ENCODE measurements around the gene MPP1.

Gene MPP1

DNA sequence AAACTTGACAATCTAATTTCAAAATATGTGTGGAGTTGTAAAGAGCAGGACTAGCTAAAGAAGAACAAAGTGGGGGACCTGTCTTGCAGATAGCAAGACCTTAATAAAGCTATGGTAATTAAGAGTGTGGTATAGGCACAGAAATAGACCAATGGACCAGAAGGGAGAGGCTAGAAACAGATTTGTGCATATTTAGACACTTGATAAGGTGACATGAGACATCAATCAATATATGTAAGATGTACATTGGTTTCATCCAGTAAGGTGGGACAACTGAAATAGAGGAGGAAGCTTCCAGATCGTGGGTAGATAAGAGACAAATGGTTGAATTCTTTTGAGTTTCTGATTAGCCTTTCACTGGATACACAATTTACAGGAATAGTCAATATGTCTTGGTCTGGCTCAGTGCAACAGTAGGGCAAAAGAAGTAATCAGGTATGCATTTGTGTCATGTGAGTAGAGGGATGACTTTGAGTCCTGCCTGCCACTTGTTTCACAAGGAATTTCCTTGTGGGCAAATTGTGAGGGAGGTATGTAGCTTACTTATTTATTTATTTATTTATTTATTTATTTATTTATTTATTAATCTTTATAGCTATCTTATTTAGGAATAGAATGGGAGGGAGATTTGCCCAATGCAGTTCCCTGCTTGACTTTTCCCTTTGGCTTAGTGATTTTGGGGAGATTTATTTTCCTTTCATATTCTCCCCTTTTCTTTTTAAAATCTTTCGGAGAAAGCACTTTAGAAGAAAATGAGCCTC is 7.2 kb upstream of the MPP1 start:
- DNase-seq = no peak

DNA sequence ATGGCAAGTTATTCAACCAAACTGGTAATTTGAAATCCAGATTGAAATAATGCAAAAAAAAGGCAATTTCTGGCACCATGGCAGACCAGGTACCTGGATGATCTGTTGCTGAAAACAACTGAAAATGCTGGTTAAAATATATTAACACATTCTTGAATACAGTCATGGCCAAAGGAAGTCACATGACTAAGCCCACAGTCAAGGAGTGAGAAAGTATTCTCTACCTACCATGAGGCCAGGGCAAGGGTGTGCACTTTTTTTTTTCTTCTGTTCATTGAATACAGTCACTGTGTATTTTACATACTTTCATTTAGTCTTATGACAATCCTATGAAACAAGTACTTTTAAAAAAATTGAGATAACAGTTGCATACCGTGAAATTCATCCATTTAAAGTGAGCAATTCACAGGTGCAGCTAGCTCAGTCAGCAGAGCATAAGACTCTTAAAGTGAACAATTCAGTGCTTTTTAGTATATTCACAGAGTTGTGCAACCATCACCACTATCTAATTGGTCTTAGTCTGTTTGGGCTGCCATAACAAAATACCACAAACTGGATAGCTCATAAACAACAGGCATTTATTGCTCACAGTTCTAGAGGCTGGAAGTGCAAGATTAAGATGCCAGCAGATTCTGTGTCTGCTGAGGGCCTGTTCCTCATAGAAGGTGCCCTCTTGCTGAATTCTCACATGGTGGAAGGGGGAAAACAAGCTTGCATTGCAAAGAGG is 4.8 kb upstream of the MPP1 start:
- no peak for DNase-seq

DNA sequence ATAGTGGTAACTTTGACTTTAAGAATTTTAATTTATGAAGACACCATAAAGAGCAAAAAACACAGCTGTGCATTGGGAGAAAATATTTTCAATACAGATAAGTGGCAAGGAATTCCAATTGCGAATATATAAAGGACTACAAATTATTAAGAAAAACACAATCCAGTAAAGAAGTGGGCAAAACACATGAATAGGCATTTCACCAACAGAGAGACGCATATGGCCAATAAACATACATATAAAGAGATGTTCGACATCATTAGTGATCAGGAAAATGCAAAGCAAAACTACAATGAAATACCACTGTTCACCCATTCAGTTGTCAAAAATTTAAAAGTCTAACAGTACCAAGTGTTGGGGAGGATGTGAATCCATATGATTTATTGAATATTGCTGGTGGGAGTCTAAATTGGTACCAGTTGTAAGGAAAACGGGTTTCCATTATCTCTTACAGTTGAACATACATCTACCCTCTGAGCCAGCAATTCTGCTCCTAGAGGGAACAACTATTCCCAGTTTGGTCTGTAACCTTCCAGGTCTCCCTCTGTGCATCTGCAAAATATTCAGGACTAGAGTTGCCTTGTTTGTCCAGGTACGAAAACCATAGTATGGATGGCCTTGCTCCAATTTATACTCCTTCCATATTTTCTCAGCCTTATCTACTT is 1.7 kb upstream of the MPP1 start:
- no peak for DNase-seq

DNA sequence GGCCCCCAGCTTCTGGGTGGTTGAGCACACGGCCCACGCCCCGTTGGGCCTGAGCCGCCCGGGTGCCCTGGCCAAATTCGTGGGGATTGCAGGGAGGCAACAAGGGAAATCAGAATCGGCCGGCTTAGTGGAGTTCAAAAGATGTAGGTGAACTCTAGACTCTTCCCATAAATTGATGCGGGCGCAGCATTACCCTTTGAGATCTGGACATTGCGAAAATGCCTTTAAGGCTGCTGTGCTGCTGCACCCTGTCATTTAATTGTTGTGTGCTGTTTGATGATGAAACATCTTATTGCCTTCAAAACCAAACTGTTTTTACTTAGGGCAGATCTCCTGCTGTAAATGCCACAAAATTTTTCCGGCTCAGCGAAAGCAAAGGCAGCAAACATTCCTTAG is 409 bp upstream of the MPP1 start:
- DNase-seq = no peak

DNA sequence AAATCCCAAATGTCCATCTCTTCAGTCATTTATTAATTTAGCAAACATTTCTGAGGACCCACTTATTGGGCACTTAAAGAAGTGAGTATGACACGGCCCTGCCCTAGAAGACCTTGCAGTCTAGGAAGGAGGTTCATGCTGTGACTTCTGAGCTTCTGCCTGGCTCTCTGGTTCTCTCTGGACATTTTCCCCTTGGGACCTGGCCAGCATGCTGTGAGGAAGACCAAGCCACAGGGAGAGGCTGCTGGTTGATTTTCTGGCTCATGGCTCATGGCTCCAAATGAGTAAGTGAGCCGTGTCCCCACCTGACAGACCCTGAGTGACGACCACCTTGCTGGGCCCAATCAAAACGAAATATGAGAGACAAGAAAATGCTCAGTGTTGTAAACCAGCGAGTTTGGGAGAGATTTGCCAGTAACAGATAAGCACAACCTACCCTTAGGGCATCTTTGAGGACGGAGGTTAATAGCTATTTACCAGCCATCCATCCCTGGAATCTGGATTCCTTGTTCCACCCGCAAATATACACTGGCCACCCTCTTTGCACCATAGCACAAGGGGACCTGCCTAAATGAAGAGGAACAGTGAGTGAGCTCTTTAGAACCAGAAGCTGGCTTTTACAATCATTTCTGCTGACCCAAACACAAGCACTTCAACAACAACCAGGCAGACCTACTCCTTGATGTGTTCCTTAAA is 876 bp downstream of the MPP1 start:
- no peak for DNase-seq

DNA sequence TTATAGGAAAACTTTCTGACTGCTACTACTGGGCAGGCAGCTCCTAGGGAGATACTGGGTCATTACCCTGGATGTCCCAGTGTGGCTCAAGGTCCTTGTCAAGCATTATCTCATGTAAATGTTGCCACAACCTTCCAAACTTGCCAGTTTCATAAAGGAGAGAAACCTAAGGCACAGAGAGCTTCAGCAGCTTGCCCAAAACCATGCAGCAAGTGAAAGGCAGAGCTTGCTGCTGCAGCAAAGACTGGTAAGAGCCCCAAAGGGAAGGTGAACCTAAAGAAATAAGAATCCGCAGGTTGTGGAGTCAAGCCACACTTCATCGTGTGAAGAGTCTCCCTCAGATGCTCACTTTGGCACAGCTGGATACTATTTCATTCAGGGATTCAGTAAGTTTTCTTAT is 2.3 kb downstream of the MPP1 start:
- no peak for DNase-seq

DNA sequence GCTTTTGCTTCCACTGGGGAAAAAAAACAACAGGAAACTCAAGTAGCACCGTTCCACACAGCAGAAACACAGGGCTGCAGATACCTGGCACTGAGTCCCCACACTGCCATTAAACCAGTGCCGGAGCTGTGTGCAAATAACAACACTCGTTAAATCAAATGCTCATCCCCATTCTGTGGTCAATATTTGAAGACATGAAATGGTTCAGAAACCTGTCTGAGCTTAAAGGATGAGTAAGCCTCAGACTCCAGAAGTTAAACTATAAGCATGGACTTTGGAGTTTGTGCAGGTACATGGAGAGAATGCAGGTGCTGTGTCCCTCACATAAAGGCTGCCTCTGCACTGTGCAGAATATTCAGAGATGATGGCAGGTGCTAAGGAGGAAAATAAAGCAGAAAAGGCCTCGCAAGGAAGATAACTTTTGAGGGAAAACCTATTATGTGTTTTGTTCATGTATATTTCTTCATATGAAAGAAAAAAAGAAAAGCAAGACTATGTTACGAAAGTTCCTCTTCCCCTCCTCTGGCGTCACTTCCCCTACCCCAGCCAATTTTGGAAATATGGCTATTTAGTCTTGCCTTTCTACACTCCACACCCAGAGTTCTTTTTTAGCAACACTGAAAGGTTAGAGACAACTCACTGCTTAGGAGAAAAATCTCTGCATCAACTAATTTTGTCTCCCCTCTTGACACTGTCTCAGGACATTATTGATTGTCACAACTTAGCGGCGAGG is 4.6 kb downstream of the MPP1 start:
- DNase-seq = no peak

DNA sequence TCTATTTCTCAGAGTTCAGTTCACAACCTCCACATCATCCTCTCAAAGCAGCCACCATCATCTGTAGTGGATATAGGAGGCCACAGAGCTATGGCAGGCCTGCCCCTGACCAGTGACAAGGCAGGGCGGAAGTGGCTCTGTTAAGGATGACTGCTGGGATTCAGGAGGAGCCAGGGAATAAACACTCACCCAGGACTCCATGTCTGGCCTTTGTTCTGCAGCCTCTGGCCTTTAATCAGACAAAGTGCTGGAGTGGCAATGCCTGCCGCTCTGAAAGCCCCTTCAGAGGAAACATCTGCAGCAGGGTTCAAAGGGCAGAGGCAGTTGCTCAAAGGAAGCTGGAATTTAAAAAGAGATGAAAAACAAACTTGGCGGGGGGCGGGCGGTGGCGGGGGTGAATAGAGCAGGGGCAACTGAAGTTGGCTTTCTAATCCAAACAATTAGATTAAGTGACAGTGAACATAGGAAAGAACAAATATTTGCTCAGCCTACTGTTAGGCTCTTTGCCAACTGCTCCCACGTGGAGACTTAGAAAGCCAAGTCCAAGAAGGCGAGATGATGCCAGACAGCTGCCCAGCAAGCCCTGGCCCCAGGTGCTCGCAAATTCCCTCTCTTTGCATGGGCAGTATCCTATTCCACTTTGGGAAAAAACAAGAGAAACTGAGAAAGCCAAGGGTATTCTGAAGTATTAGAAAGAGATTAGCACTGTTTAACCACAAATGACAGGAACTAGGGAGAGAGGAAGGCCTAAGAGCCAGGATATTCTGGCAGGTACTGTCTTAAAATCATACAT is 5.5 kb downstream of the MPP1 start:
- peak; percentile 88 for DNase-seq

DNA sequence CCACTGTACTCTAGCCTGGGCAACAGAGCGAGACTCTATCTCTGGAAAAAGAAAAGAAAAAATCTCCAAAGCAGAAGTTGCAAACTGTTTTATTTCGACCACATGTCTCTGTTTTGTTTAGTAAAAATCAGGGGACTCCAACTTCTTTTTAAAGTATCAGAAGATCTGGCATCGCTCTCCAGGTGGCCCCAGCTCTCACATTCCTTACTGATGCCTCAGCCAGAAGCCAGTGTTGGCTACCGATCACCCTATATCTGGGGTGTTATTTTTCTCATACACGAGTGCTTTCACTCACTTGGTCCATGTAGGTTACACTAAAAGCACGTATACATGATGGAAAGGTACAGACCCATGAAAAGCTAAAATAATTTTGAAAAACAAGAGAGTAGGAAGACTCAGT is 8.3 kb downstream of the MPP1 start:
- DNase-seq = no peak

DNA sequence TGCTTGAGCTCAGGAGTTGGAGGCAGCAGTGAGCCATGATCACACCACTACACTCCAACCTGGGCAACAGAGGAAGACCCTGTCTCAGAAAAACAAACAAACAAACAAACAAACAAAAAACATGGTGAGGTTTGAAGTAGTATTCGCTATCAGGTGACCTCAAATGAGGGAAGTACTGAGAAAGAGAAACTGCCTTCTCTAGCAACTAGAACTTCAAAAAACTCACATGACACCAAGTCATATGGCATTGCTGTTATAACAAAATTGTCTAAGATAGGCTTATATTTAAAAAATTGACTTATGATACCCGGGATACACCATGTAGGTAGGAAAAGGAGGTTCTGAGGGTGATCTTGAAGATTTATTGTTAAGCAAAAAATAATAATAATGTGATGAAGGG is 10.3 kb downstream of the MPP1 start:
- no peak for DNase-seq

DNA sequence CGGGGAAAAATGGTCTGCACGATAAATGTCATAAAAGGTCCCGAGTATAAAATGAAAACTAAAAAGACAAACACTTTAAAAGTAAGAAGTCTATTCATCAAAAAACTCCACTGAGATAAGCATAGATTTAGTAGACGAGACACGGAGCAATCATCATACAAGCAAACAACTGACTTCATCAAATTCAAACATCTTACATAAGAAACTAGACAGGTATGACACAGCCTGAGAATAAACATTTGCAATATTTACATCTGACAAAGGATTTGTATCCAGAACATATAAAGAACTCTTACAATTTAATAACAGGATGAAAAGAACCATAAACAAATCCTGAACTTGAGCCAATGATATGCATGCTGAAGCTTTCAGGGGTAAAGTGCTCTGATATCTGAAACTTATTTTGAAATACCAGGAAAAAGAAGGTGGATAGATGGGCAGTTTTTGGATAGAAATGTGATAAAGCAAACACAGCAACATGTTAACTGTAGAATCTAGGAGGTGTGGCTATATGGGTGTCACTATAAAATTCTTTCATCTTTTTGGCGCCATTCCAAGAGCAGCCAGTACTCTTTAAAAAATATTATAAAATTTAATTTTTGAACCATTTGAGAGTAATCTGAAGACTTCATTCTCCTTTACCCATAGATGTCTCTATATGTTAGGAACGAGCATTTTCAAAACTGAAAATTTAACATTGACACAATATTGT is 12.0 kb downstream of the MPP1 start:
- DNase-seq = peak; percentile 11

DNA sequence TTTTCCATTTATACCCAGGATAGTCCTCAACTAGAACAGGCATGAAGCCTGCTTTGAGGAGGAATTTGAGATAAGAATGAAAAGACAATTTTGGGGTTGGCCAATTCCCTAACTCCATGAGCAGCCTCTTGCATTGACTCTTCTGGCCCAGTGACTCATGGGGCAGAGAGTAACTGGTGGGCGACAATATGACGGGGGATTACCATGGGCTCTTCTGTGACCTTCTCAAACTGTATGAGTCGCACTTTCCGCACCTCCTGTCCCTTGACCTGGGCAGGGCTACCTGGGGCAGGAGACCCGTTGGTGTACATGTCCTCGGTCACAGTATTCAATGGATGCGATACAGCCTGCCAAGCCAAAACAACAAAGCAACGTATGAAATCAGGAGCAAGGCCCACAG is 13.3 kb downstream of the MPP1 start:
- DNase-seq = no peak

DNA sequence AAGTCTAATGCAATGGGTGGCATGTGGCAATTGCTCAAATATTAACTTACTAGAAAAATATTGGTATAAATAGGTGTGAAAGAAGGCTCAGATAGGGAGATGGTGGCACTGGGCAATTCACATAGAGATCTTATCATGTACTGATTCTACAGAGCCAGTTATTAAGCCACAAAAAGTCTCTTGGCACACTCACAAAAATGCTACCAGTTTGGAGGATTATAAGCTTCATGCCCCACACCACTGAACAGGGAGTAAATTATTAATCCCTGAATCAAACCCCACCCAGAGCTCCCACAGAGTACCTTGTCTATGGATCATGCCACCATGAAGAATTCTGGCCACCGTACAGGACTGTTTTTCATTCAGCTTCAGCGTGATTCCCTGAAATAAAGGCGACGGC is 13.8 kb downstream of the MPP1 start:
- DNase-seq = no peak

DNA sequence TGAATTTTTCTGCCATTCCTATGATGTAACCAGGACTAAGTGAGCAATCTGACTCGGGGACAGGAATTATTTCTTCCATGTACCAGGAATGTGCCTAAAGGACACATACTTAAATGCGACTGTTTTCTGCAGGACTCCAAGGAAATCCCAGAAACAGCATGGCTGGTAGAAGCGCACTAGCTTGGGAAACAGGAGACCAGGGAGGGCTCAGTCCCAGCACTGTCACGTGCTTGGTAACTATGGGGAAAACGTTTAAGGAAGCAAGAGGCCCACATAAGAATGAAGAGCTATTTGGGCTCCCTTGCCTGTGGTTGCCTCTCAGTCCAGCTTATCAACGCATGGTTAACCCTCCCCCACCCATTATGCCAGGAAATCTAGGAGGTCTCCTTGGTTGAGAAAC is 19.6 kb downstream of the MPP1 start:
- DNase-seq = no peak

DNA sequence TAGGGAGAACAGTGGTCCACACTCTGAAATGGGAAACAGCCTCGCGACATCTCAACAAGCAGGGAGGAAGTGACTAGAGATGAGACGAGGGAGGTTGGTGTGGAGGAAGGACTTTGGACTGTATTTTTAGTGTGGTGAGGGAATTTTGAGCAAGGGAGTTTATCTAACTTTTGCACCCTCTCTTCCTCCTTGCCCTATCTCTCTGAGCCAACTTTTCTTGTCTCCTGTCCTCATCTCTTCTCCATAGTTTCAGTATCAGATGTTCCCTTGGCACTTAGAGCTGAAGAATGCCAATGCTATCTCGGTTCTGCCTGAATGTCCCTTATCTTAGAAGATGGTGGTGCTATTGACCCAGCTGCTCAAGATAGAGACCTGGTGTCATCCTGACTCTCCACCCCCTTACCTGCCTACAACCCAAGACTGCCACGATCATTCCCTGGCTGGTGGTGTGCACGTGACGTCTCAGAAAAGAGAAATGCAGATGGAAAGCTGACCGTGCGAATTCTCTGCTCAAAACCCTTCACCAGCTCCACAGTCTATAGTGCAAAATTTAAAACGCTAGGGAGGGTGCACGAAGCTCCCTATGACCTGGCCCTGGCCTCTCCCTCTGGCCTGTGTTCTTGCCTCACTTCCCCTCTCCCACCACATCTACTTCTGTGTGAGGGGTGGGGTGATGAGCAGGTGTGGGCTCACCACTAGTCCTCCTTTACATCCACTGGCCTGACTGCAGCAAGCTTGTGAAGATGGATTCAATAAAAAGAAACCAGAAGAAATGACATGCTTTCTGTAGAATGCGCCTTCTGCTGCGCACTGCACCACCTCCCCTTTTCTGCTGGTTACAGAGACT is 20.9 kb downstream of the MPP1 start:
- no peak for DNase-seq

DNA sequence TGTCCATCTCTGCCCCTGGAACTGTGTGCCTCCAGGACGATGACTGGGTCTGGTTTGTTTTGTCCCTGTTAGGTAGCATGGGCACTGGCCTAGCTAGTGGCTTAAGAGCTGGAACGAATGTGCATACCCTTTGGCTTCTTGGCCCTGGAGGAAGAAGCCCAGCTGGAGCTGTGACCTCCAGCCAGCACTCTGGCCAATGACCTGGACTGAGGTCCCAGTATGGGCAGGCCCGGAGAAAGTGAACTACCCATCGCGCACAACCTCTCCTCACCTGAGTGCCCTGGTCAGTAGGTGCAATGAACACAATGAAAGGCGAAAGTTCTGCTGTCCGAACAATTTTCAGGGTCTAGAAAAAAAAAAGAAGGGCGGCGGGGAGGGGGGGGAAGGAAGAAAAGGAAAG is 24.3 kb downstream of the MPP1 start:
- no peak for DNase-seq

DNA sequence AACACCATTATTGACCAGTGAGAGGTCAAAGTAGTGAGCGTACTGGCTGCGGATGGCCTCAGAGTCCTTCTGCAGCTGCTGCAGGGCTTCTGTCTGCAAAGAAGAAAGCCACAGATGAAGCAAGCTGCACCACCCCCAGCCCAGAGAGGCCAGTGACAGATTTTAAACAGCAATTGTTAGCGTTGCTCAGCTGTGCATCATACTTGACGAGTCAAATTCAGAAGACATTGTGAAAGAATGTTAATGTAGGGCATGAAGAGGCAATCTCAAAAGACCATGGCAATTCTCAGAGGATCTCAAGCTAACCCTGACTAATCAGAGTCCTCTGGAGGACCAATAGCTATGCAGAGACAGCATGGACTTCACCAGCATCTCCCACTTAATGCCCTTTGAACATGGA is 26.0 kb downstream of the MPP1 start:
- no peak for DNase-seq

DNA sequence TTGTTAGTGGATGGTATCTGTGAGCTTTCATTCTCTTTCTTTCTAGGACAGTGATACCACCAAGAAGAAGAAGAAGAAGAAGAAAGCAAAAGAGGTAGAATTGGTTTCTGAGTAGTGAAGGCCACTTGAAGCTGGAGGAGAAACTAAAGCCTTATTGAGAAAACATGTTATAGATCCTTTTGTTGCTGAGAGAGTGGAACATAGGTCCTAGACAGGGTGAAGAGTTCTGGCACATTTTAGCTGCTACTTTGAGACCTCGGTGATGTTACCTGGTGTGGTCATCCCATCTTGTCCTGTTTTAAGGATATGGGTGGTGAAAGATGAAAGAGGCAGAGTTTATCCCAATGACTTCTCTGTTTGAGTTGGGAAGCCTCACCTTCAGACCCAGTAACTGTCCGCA is 28.5 kb downstream of the MPP1 start:
- DNase-seq = no peak

DNA sequence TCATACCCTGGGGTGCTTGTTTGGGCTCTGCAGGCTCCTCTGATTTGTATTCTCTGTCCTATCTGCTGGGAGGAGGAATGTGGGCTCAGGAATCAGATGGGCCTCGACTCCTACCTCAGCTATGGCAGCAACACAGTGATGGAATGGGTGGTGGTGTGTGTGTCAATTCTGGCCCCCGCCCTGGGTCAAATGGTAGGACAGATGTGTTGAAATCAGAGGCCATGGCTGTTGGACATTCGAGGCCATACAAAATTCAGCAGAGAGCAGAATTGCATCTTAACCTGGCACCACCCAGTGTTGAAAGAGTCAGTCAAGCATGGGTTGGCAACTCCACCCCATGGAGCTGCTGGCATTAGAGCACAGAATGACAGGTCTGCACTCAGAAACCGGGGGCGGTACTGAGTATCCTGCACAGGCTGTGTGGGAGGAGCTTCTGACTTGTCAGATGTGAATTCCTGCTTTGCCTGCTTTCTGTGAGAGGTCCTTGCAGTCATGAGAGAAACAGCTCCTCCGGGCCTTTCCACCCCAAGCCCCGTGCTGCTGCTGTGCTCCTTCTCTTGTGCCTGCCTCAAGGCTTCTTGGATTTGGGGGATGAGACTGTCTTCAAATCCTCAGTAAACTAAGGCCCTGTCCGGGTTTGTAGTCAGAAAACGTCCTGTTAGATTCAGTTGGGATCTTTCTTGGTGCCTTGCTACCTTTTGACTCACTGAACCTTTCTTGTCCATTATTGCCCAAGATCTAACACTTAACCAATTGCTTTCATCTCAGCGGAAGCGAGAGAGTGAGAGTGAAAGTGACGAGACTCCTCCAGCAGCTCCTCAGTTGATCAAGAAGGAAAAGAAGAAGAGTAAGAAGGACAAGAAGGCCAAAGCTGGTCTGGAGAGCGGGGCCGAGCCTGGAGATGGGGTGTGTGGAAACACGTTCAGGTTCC is 29.6 kb downstream of the MPP1 start:
- DNase-seq = no peak
